NCI-H146 treated with DMSO at 0.1 percent for 48 hours (cell line): ENCODE results near the gene IL26.

ENCODE experiments used
- DNase-seq: peaks from one replicate; lab custom pipeline; 2025; ENCODE audit not compliant: unreplicated experiment; lab: John Stamatoyannopoulos, UW

IL26 gene

GRCh38 chr12:68225576-68226476 is at the start of gene IL26:
Gene IL26, minus strand, starts transcription at chr12:68225810. Its CDS starts 54 bp downstream, at chr12:68225756.
- DNase-seq = no peak

GRCh38 chr12:68272732-68273131 is 47.1 kb upstream of the IL26 start:
- no peak for DNase-seq

GRCh38 chr12:68271346-68271745 is 45.7 kb upstream of the IL26 start:
- no peak for DNase-seq

- no peak for DNase-seq
Observed at GRCh38 chr12:68270358-68270757, 44.7 kb upstream of the IL26 start.

GRCh38 chr12:68269779-68270178 is 44.2 kb upstream of the IL26 start:
- no peak for DNase-seq

- no peak for DNase-seq
Observed at GRCh38 chr12:68268967-68269366, 43.4 kb upstream of the IL26 start.

GRCh38 chr12:68267892-68268396 is 42.3 kb upstream of the IL26 start:
- DNase-seq = no peak

- DNase-seq = no peak
Observed at GRCh38 chr12:68264857-68265256, 39.2 kb upstream of the IL26 start.

GRCh38 chr12:68264158-68264855 is 38.7 kb upstream of the IL26 start:
- DNase-seq = no peak

- DNase-seq = no peak
Observed at GRCh38 chr12:68263366-68263765, 37.8 kb upstream of the IL26 start.

- DNase-seq = no peak
Observed at GRCh38 chr12:68261896-68262295, 36.3 kb upstream of the IL26 start.

- no peak for DNase-seq
Observed at GRCh38 chr12:68260153-68260552, 34.5 kb upstream of the IL26 start.

- no peak for DNase-seq
Observed at GRCh38 chr12:68259318-68259940, 33.8 kb upstream of the IL26 start.

GRCh38 chr12:68253504-68253903 is 27.9 kb upstream of the IL26 start, which contains the start of gene IL22:
Gene IL22, minus strand, starts transcription at chr12:68253604. Its CDS starts 156 bp downstream, at chr12:68253448.
- DNase-seq = no peak

GRCh38 chr12:68252077-68252476 is 26.5 kb upstream of the IL26 start:
- DNase-seq = no peak

GRCh38 chr12:68250454-68250853 is 24.8 kb upstream of the IL26 start:
- no peak for DNase-seq

GRCh38 chr12:68247785-68248184 is 22.2 kb upstream of the IL26 start:
- DNase-seq = no peak

GRCh38 chr12:68246350-68246749 is 20.7 kb upstream of the IL26 start:
- DNase-seq = no peak

GRCh38 chr12:68245180-68246021 is 19.8 kb upstream of the IL26 start:
- no peak for DNase-seq

GRCh38 chr12:68242777-68243176 is 17.2 kb upstream of the IL26 start:
- DNase-seq = no peak

- no peak for DNase-seq
Observed at GRCh38 chr12:68240975-68241374, 15.4 kb upstream of the IL26 start.
